Heart right ventricle (tissue), 16 donors: ENCODE results near the gene C19orf25. TPM values are rescaled to one million over a fixed set of nuclear protein-coding genes. Genes with fewer than 3 reads are reported as not detected.
A peak's percentile ranks its signal among the peaks of the same experiment; 100 is the strongest.

Experiments used
- ATAC-seq, 8 donors: fragments of 200-7000 bp; cut with Tn5 transposase; one replicate each; pipeline ENCODE4 v1.9.1; 2020; ENCODE audit warnings: mild to moderate bottlenecking in 8 of 8, moderate library complexity in 8 of 8, moderate number of reproducible peaks in 1 of 8
- DNase-seq, 2 donors: peaks; one replicate each; pipeline ENCODE4 v3.0.0-alpha.2; 2020
- H3K27ac ChIP-seq, 10 donors: fragments of 200-600 bp; sonication (generic) in 2 of 10; one replicate each; pipeline versions ENCODE4 v1.5.0 to v1.8.0; 2020 to 2022; ENCODE audit warnings: mild to moderate bottlenecking in 3 of 10
- H3K27me3 ChIP-seq, 7 donors: fragments of 200-600 bp; one replicate each; pipeline ENCODE4 v1.8.0; 2021 to 2022; ENCODE audit warnings: mild to moderate bottlenecking in 2 of 7
- H3K36me3 ChIP-seq, 9 donors: fragments of 200-600 bp; sonication (generic) in 1 of 9; one replicate each; pipeline versions ENCODE4 v1.5.0 to v1.8.0; 2020 to 2022; ENCODE audit warnings: mild to moderate bottlenecking in 2 of 9
- H3K4me1 ChIP-seq, 9 donors: fragments of 200-600 bp; sonication (generic) in 1 of 9; one replicate each; pipeline versions ENCODE4 v1.5.0 to v1.8.0; 2020 to 2022; ENCODE audit warnings: mild to moderate bottlenecking in 4 of 9
- H3K4me3 ChIP-seq, 10 donors: fragments of 200-600 bp; sonication (generic) in 2 of 10; one replicate each; pipeline versions ENCODE4 v1.5.0 to v1.8.0; 2020 to 2022; ENCODE audit warnings: mild to moderate bottlenecking in 7 of 10, moderate library complexity in 2 of 10
- H3K9me3 ChIP-seq, 11 donors: fragments of 200-600 bp in 10 of 11; sonication (generic) in 2 of 11; one replicate each; pipeline versions ENCODE4 v1.5.0 to v1.8.0; 2013 to 2022; ENCODE audit warnings: mild to moderate bottlenecking in 2 of 11, control low read depth in 1 of 11, moderate library complexity in 1 of 11
- WGBS, 2 donors: extraction: QIAGEN DNeasy Blood & Tissue Kit; methylation state at CpG; one replicate each; pipeline ENCODE4 v1.1.7; 2013; ENCODE audit warnings: inconsistent platforms in 1 of 2; 5-methylcytosine and 5-hydroxymethylcytosine counted together
- intact Hi-C, 10 donors: fragments of 100-400 bp; cut with DNase I; formaldehyde crosslinking; loops; one replicate each; pipeline versions ENCODE4 v1.11.1 to v1.14.2; 2022
- polyA plus RNA-seq, 2 donors: library from polyadenylated mRNA; stranded (reverse); fragments of 200-250 nt; gene quantifications; one replicate each; pipeline ENCODE4 v1.2.3, GENCODE V29; 2013
- total RNA-seq, 10 donors: library from RNA; stranded (reverse); fragmentation: NEBNext Ultra II Directional in 3 of 10; extraction: Animal tissue kit (Norgen Biotek cat#: 25700) in 3 of 10; gene quantifications; one replicate each; pipeline versions ENCODE4 v1.2.1 to v1.2.4, GENCODE V29; 2021 to 2023
- TF ChIP-seq, protein P1 (sequence below), 9 donors: fragments of 200-600 bp; sonication (generic) in 2 of 9; IDR thresholded peaks; one replicate each; pipeline versions ENCODE4 v1.5.0 to v1.8.0; 2021 to 2022; ENCODE audit warnings: antibody characterized with exemption in 9 of 9, mild to moderate bottlenecking in 5 of 9, moderate library complexity in 1 of 9
- donor health status: Arrhythmogenic right ventricular cardiomyopathy.
- donor health status: ischemic (EF 13 %, LVEDD 7.1; RV severe dilation, severe dysfunction).
- donor health status: healthy with polysubstance abuse.
- donor health status: DM: no; HTN: yes; CAD: no.
- donor health status: DM: no; HTN: no; CAD: no.
- donor health status: ischemic (EF 25% LVEDD 6.9; RV normal size, moderate dysfunction).
- donor health status: ischemic (EF 25% LVEDD 5.7; RV mildly dilated, moderate dysfunction).
- donor health status: healthy.
- donor health status: DM: yes; HTN: yes; CAD: no.
- donor health status: Ischemic cardiomyopathy.
- donor health status: ischemic (EF 35%, LVEDD 5.7; RV mildly dilated, moderate dysfunction).
- donor health status: nonischemic (EF 11% LVEDD 7.7; RV severe dilation, severe dysfunction).
- donor health status: DM: yes; HTN: yes; CAD: no.
- donor health status: PGD.
- donor health status: ischemic (EF 29% LVEDD 5.4; RV normal size, mild dysfunction).
- donor health status: nonischemic (EF 23%, LVEDD 6.1; RV moderate dilation, normal function).

The C19orf25 gene
- total and polyA plus RNA-seq, 12 donors = 12.7 to 29.8 (median 15.4) TPM

DNA sequence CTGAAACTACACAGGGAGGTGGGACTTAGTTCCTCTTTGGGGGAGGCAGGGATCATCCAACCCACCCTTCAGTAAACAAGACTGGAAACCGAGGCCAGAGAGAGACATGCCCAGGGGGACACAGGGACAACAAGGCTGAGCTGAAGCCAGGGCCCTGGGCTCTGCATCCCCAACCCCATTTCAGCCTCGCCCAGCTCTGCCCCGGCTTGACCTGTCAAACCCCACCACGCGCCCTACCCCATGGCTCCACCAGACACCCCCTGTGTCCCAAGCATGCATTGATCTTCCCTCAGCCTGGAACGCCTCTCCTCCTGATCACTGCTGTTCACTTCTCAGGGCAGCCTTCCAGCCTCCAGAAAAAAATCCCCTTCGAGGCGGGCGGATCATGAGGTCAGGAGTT lies 31.1 kb downstream of the C19orf25 start:
- peaks cover 0 to 6% (median 0%) of the 10 kb centered on the region in 9 donors for H3K36me3 ChIP-seq
- no peak overlapping the region for H3K27ac ChIP-seq
- DNase-seq = no peak
- H3K4me3 ChIP-seq = no peak overlapping the region
- peaks cover 8 to 30% (median 25%) of the 10 kb centered on the region in 9 donors for H3K4me1 ChIP-seq
- intact Hi-C loops = loop anchor here in 2 of 10 donors (10.0 kb wide), 1 partner anchor 67 kb away; the partner anchor contains the start of gene ADAMTSL5 (in 2 of the 2)
- WGBS, 2 donors = 83 to 85% methylated on average over 9 of the region's 9 CpGs
- H3K27me3 ChIP-seq = peaks cover 48 to 82% (median 76%) of the 10 kb centered on the region in 7 donors
- TF ChIP-seq, protein P1, sequence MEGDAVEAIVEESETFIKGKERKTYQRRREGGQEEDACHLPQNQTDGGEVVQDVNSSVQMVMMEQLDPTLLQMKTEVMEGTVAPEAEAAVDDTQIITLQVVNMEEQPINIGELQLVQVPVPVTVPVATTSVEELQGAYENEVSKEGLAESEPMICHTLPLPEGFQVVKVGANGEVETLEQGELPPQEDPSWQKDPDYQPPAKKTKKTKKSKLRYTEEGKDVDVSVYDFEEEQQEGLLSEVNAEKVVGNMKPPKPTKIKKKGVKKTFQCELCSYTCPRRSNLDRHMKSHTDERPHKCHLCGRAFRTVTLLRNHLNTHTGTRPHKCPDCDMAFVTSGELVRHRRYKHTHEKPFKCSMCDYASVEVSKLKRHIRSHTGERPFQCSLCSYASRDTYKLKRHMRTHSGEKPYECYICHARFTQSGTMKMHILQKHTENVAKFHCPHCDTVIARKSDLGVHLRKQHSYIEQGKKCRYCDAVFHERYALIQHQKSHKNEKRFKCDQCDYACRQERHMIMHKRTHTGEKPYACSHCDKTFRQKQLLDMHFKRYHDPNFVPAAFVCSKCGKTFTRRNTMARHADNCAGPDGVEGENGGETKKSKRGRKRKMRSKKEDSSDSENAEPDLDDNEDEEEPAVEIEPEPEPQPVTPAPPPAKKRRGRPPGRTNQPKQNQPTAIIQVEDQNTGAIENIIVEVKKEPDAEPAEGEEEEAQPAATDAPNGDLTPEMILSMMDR (IDR thresholded peaks at IDR 0.05) = no peak
- no peaks in the 10 kb centered on the region for H3K9me3 ChIP-seq
- no peak for ATAC-seq

DNA sequence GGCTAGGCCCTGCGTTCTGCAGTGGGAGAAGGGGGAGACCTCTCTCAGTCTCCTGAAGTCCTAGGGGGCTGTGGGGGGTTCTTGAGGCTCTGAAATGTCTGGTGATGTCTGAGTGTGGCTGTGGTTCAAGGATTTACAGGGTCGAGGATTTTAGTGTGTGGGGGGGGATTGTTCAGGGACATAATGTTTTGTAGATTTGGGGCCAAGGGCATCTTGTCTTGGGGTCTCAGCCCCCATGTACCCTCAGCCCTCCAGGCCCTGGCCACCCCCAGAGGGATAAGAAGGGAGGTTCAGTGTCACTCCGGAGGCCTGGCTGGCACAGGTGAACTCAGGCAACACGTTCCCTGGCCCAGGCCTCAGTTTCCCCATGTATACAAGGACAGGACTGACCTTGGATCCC lies 31.5 kb downstream of the C19orf25 start:
- 28 to 35% methylated on average over 4 of the region's 4 CpGs for WGBS, 2 donors
- Histone ChIP-seq H3K9me3 (no peaks in the 10 kb centered on the region), H3K27me3 (peaks cover 43 to 77% (median 72%) of the 10 kb centered on the region in 7 donors), H3K27ac (no peak overlapping the region), H3K4me3 (no peak overlapping the region), H3K4me1 (peaks cover 8 to 26% (median 23%) of the 10 kb centered on the region in 9 donors), H3K36me3 (peaks cover 0 to 11% (median 0%) of the 10 kb centered on the region in 9 donors)
- ATAC-seq (no peak), DNase-seq (no peak)
- intact Hi-C loops = loop anchor here in 2 of 10 donors (10.0 kb wide), 1 partner anchor 67 kb away; the partner anchor contains the start of gene ADAMTSL5 (in 2 of the 2)
- TF ChIP-seq, protein P1 (IDR thresholded peaks at IDR 0.05) = no peak

DNA sequence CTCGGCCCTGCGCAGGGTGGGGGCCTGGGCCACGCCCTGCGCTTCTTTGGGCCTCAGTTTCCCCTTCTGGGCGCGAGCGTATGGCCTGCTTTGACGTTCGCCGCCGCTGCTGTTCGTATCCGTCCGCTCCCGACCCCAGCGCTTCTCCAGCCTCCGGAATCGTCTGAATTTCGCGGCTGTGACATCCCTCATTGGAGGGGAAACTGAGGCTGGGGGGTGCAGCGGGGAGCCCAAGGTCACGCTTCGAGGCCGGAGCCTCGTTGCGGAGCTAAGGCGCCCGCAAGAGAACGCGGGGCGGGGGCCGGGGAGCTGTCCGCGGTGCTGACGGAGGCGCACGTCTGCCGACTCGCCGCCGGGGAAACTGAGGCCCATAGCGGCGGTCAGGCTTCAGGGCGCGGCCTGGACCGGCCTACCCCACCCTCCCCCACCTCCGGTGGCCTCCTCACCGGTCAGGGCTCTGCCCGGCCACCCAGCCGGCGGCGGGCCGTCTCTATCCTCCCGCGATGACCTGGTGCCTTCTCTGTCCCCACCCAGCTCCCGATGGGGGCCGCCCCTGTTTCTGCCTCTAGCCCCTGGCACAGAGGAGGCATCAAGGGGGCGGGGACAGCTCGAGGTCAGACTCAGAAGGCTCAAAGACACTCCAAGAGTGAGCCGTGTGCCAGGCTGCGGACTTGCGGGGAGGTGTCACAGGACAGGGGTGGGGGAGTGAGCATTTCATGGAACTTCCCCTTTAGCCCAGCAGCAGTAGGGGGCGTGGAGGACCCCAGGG lies 32.1 kb downstream of the C19orf25 start:
- intact Hi-C loops = loop anchor here in 2 of 10 donors (10.0 kb wide), 1 partner anchor 68 kb away; the partner anchor contains the start of gene ADAMTSL5 (in 2 of the 2)

More for the DNA sequence above, 32.1 kb downstream of the C19orf25 start:
- H3K27me3 ChIP-seq = peaks cover 37 to 71% (median 66%) of the 10 kb centered on the region in 7 donors
- DNase-seq = no peak
- H3K4me1 ChIP-seq = peaks cover 8 to 26% (median 23%) of the 10 kb centered on the region in 9 donors
- peaks cover 0 to 17% (median 3%) of the 10 kb centered on the region in 9 donors for H3K36me3 ChIP-seq
- no peaks in the 10 kb centered on the region for H3K9me3 ChIP-seq
- ATAC-seq = no peak
- peak overlapping the region in 6 of 10 donors; percentile 5 to 49 (median 47) for H3K4me3 ChIP-seq
- 2 to 4% methylated on average over 58 to 63 of the region's 63 CpGs for WGBS, 2 donors
- TF ChIP-seq, protein P1 (IDR thresholded peaks at IDR 0.05) = no peak
- H3K27ac ChIP-seq = no peak overlapping the region
